ENCODE results near the gene MUC4. TPM values are rescaled to one million over a fixed set of nuclear protein-coding genes. Genes with fewer than 3 reads are reported as not detected.
A peak's percentile ranks its signal among the peaks of the same experiment; 100 is the strongest.

MUC4 gene
- total and polyA plus RNA-seq, 9 of the 15 experiments (the other 6 are each of a cell fraction or from before 2014, with no cell fraction given) = under 0.01 to 0.21 (median 0.10) TPM; not detected in 4

GRCh38 chr3:195704433-195704999 lies 107.2 kb downstream of the MUC4 start (continued):
- TF ChIP-seq CTCF (IDR thresholded peaks at IDR 0.05 in 2 of 3, conservative IDR thresholded peaks at IDR 0.05 in 1 of 3; ENCODE audit: insufficient read depth in 2 of 3, low read depth in 1 of 3, low read length in 3 of 3) (0 out of 6 replicates have a peak, but pooled peaks of 1 of the 3 experiments have one; percentile 4), E2F6 (IDR thresholded peaks at IDR 0.05; ENCODE audit: borderline replicate concordance in 1 of 2, extremely low read depth in 1 of 2, insufficient read depth in 1 of 2, insufficient read length in 1 of 2, low read depth in 1 of 2, low read length in 1 of 2, poor library complexity in 1 of 2, severe bottlenecking in 1 of 2) (peak in 1 of 2 experiments; percentile 37)

DNA sequence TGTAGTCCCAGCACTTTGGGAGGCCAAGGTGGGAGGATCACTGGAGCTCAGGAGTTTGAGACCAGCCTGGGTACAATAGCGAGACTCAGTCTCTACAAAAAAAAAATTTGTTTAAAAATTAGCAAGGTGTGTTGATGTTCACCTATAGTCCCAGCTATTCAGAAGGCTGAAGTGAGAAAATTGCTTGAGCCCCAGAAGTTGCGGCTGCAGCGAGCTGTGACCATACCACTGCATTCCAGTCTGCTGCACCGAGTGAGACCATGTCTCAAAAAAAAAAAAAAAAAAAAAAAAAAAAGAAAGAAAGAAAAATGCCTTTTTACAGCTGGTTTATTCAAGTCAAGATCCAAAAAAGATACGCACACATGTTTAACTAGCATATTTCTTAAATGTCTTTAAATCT lies 108.0 kb downstream of the MUC4 start:
- Histone ChIP-seq H4K20me1 (replicated peaks; ENCODE audit: control insufficient read depth, insufficient read depth, low read length) (no peaks in the 10 kb centered on the region), H2AFZ (ENCODE audit: low read depth, low read length) (no peak overlapping the region), H3K9me3 (replicated peaks; ENCODE audit: control insufficient read depth, insufficient read depth, low read depth, low read length) (no peaks in the 10 kb centered on the region), H3K4me1 (replicated peaks in 1 of 2; ENCODE audit: control insufficient read depth in 2 of 2, insufficient read depth in 2 of 2, low read length in 2 of 2) (peaks cover 1 to 4% of the 10 kb centered on the region in 2 experiments; a peak in 3 of 5 replicates), H3K4me2 (ENCODE audit: insufficient read depth, low read length) (no peak overlapping the region), H3K27ac (ENCODE audit: extremely low read depth, low read depth, low read length) (no peak overlapping the region), H3K36me3 (ENCODE audit: control insufficient read depth, insufficient read depth, low read length) (peaks cover 9% of the 10 kb centered on the region), H3K9ac (ENCODE audit: insufficient read depth in 1 of 2, low read depth in 2 of 2, low read length in 2 of 2) (no peak overlapping the region), H3K79me2 (ENCODE audit: control insufficient read depth, insufficient read depth, low read length) (no peaks in the 10 kb centered on the region), H3K9me1 (ENCODE audit: control insufficient read depth, insufficient read depth, low read length) (no peaks in the 10 kb centered on the region), H3K27me3 (ENCODE audit: control insufficient read depth in 2 of 2, insufficient read depth in 2 of 2, low read length in 2 of 2) (peaks cover 0 to 7% of the 10 kb centered on the region in 2 experiments; a peak in 1 of 5 replicates), H3K4me3 (no peak overlapping the region)
- BruUV-seq (replicated peaks) = no TSS peak
- DNase-seq (ENCODE audit: extremely low read depth in 1 of 4, low spot score in 3 of 4) = no peak
- intact Hi-C loops (cut with micrococcal nuclease) (loop anchor here (10.0 kb wide), 1 partner anchor 429 kb away; the partner anchor contains the start of gene XXYLT1), in situ Hi-C loops (cut with MboI) (loop anchor here (10.0 to 25.0 kb wide), 3 partner anchors 509 to 1951 kb away; partner anchors contain the start of genes RNF168, SLC51A, SMCO1 and ZDHHC19)
- no peak for FAIRE-seq
- no peak for ATAC-seq
- 75% methylated on average over 5 of the region's 5 CpGs for WGBS (ENCODE audit: insufficient coverage, low coverage, missing lambda C conversion rate)
- ChIA-PET POLR2A (interaction anchor here (0.7 to 4.2 kb wide), 6 partner anchors 9 to 487 kb away, joined by 3 to 24 read pairs (median 4); no protein-coding TSS in a partner anchor), CTCF (ENCODE audit: low intra/inter-chr PET ratio) (no interaction called here)
- TF ChIP-seq ZNF263 (CRISPR knock-in tag; IDR thresholded peaks at IDR 0.05; ENCODE audit: borderline replicate concordance) = 0 out of 2 replicates have a peak, but pooled peaks have one; percentile 20
- TF ChIP-seq POLR2G (IDR thresholded peaks at IDR 0.05; ENCODE audit: low read depth, low read length) = 0 out of 2 replicates have a peak, but pooled peaks have one; percentile 26
- TF ChIP-seq ZNF384 (IDR thresholded peaks at IDR 0.05; ENCODE audit: low read depth, low read length) = peak; percentile 10; the same call in 1 of the 2 replicates
- TF ChIP-seq MCM2 (IDR thresholded peaks at IDR 0.05; ENCODE audit: low read depth) = no peak
- TF ChIP-seq ZNF253 (CRISPR knock-in tag; conservative IDR thresholded peaks at IDR 0.05) = no peak

Measured in K562 (cell line).